ENCODE results near the gene QKI. TPM values are rescaled to one million over a fixed set of nuclear protein-coding genes. Genes with fewer than 3 reads are reported as not detected.
A peak's percentile ranks its signal among the peaks of the same experiment; 100 is the strongest.

Gene QKI
- total RNA-seq, 4 donors from 2014 or later: 8.4 to 107 (median 37.1) TPM

GRCh38 chr6:163616452-163616851 lies 201.9 kb downstream of the QKI start:
- TF ChIP-seq POLR2A (IDR thresholded peaks at IDR 0.05): no peak
- TF ChIP-seq, protein P1, sequence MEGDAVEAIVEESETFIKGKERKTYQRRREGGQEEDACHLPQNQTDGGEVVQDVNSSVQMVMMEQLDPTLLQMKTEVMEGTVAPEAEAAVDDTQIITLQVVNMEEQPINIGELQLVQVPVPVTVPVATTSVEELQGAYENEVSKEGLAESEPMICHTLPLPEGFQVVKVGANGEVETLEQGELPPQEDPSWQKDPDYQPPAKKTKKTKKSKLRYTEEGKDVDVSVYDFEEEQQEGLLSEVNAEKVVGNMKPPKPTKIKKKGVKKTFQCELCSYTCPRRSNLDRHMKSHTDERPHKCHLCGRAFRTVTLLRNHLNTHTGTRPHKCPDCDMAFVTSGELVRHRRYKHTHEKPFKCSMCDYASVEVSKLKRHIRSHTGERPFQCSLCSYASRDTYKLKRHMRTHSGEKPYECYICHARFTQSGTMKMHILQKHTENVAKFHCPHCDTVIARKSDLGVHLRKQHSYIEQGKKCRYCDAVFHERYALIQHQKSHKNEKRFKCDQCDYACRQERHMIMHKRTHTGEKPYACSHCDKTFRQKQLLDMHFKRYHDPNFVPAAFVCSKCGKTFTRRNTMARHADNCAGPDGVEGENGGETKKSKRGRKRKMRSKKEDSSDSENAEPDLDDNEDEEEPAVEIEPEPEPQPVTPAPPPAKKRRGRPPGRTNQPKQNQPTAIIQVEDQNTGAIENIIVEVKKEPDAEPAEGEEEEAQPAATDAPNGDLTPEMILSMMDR (IDR thresholded peaks at IDR 0.05): no peak
- Histone ChIP-seq H3K4me3 (no peak overlapping the region), H3K27ac (no peak overlapping the region), H3K36me3 (no peaks in the 10 kb centered on the region), H3K4me1 (no peaks in the 10 kb centered on the region), H3K27me3 (no peaks in the 10 kb centered on the region), H3K9me3 (peaks cover 0 to 3% (median 0%) of the 10 kb centered on the region in 4 donors)
- no peak for DNase-seq

- Histone ChIP-seq H3K36me3 (no peaks in the 10 kb centered on the region), H3K27ac (no peak overlapping the region), H3K4me1 (no peaks in the 10 kb centered on the region), H3K27me3 (no peaks in the 10 kb centered on the region), H3K9me3 (peaks cover 0 to 3% (median 0%) of the 10 kb centered on the region in 4 donors), H3K4me3 (no peak overlapping the region)
- TF ChIP-seq POLR2A (IDR thresholded peaks at IDR 0.05): no peak
- no peak for DNase-seq
These were observed 203.0 kb downstream of the QKI start for GRCh38 chr6:163617549-163617948.

DNA sequence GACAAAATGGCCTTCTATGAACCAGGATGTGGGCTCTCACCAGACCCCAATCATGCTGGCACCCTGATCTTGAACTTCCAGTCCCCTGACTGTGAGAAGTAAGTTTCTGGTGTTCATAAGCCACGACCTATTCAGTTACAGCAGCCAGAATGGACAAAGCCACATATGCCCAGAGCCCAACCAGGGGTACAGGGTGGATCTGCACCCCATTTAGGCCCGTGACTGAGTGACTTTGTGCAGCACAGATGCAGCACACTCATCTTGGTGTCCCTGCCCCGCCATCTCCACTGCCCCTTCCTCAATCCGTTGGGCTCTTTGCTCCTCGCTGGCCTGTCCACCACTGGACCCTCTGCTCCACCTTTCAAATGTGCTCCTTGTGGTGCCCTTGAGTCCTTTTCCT lies 205.6 kb downstream of the QKI start:
- no peaks in the 10 kb centered on the region for H3K27me3 ChIP-seq
- DNase-seq: peak in 1 of 3 donors; percentile 34
- no peaks in the 10 kb centered on the region for H3K36me3 ChIP-seq
- H3K4me3 ChIP-seq: no peak overlapping the region
- TF ChIP-seq, protein P1 (IDR thresholded peaks at IDR 0.05): no peak
- TF ChIP-seq POLR2A (IDR thresholded peaks at IDR 0.05): no peak
- no peaks in the 10 kb centered on the region for H3K4me1 ChIP-seq
- no peak overlapping the region for H3K27ac ChIP-seq
- H3K9me3 ChIP-seq: peaks cover 0 to 3% (median 0%) of the 10 kb centered on the region in 4 donors

DNA sequence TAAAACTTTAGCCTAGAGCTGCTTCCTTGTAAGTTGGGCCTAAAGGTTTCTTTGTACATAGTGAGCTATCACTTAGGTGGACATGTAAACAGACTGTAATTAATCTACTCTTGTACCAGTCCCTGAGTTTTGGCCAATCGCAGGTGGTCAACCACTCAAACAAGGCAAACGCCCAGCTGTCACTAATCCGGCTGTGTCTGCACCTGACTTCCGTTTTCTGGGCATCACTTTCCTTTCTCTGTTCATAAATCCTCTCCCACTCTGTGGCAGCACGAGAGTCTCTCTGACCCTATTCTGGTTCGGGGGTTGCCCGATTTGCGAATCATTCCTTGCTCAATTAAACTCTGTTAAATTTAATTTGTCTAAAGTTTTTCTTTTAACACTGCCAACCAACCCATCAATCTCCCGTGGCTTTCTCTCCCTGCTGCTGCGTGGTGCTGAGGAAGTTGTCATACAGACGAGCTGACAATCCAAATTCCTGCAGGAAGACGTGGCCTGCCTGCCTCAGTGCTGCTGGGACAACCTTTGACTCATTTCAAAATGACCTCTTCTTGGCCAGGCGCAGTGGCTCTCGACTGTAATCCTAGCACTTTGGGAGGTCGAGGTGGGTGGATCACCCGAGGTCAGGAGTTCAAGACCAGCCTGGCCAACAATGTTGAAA lies 206.3 kb downstream of the QKI start:
- no peak for TF ChIP-seq POLR2A (IDR thresholded peaks at IDR 0.05)
- TF ChIP-seq, protein P1 (IDR thresholded peaks at IDR 0.05): no peak
- Histone ChIP-seq H3K36me3 (no peaks in the 10 kb centered on the region), H3K9me3 (peaks cover 0 to 3% (median 0%) of the 10 kb centered on the region in 4 donors), H3K27me3 (no peaks in the 10 kb centered on the region), H3K4me1 (no peaks in the 10 kb centered on the region), H3K27ac (no peak overlapping the region), H3K4me3 (no peak overlapping the region)
- peak in 1 of 3 donors; percentile 41 for DNase-seq

GRCh38 chr6:163625265-163625664 lies 210.7 kb downstream of the QKI start:
- Histone ChIP-seq H3K27me3 (no peaks in the 10 kb centered on the region), H3K4me3 (no peak overlapping the region), H3K4me1 (no peaks in the 10 kb centered on the region), H3K36me3 (no peaks in the 10 kb centered on the region), H3K9me3 (peaks cover 0 to 9% (median 0%) of the 10 kb centered on the region in 4 donors), H3K27ac (no peak overlapping the region)
- no peak for DNase-seq
- TF ChIP-seq POLR2A (IDR thresholded peaks at IDR 0.05): no peak
- TF ChIP-seq, protein P1 (IDR thresholded peaks at IDR 0.05): no peak

DNA sequence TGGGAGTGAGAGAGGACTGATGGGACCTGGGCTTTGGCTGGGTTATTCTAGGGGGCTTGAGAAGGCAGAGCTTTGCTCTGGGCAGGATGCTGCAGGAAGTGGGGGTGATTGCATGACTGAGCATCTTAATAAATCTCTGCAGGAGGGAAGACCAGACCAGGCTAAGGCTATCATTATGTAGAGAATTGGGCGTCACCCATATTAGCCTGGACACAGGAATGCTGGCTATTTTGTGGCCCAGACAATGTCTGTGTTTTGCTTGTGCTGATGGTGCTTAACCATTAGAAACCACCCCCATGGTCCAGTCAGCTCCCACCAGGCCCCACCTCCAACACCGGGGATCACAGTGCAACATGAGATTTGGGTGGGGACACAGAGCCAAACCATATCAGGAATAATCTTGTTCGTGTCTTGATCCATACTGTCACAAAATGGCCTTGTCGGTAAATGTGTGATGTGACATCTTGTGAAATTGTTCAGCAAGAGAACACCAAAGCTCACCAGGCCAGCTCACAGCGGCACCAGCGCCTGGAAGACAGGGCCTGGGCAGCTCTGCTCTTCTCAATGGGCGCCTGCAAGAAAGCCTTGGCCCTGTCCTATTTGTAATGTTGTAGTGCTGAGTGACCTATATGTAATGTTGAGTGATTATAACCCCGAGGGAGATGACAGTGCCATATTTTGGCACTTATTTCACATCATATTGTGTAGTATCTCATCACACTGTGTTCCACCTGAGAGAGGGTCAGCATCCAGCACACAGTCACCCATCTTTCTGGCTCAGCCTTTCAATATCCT lies 211.8 kb downstream of the QKI start:
- no peak for DNase-seq
- Histone ChIP-seq H3K36me3 (no peaks in the 10 kb centered on the region), H3K9me3 (peaks cover 0 to 17% (median 0%) of the 10 kb centered on the region in 4 donors), H3K4me3 (no peak overlapping the region), H3K27me3 (no peaks in the 10 kb centered on the region), H3K27ac (no peak overlapping the region), H3K4me1 (no peaks in the 10 kb centered on the region)
- TF ChIP-seq POLR2A (IDR thresholded peaks at IDR 0.05): no peak
- TF ChIP-seq, protein P1 (IDR thresholded peaks at IDR 0.05): no peak
